Measurements from ENCODE around the gene SYNJ2.

- TF ChIP-seq CTCF (IDR thresholded peaks at IDR 0.05; ENCODE audit: low read length) (no peak), EZH2 (optimal IDR thresholded peaks at IDR 0.05; ENCODE audit: low read depth, low read length) (no peak)
These were observed 6.7 kb upstream of the SYNJ2 start for GRCh38 chr6:157974967-157975366.

Measured in MM.1S (cell line).